Measurements from ENCODE around the gene SLC6A8. TPM values are rescaled to one million over a fixed set of nuclear protein-coding genes. Genes with fewer than 3 reads are reported as not detected.
"Not testable (repeated sequence)": the region's sequence is repeated elsewhere in the genome, so short reads cannot be mapped to it uniquely, and the experiment has no call there.

Gene SLC6A8
- total RNA-seq, 2 experiments from 2014 or later = not detected

GRCh38 chrX:153702336-153703035, 14.8 kb downstream of the SLC6A8 start:
- H2AFZ ChIP-seq (ENCODE audit: low read length) = no peak overlapping the region
- peaks cover 7% of the 10 kb centered on the region; the same call in 1 of the 2 replicates for H3K36me3 ChIP-seq (ENCODE audit: insufficient read depth, low read length)
- H3K4me3 ChIP-seq (ENCODE audit: low read depth, low read length, poor library complexity, severe bottlenecking) = no peak overlapping the region
- no peak overlapping the region for H3K4me2 ChIP-seq (ENCODE audit: low read length)
- ChIA-PET CTCF (ENCODE audit: unreplicated experiment) (no interaction called here), POLR2A (no interaction called here)
- H3K9me3 ChIP-seq (ENCODE audit: low read length) = no peaks in the 10 kb centered on the region
- TF ChIP-seq EZH2phosphoT487 (IDR thresholded peaks at IDR 0.05; ENCODE audit: borderline replicate concordance, low read depth, low read length) = no peak
- TF ChIP-seq, protein P1, sequence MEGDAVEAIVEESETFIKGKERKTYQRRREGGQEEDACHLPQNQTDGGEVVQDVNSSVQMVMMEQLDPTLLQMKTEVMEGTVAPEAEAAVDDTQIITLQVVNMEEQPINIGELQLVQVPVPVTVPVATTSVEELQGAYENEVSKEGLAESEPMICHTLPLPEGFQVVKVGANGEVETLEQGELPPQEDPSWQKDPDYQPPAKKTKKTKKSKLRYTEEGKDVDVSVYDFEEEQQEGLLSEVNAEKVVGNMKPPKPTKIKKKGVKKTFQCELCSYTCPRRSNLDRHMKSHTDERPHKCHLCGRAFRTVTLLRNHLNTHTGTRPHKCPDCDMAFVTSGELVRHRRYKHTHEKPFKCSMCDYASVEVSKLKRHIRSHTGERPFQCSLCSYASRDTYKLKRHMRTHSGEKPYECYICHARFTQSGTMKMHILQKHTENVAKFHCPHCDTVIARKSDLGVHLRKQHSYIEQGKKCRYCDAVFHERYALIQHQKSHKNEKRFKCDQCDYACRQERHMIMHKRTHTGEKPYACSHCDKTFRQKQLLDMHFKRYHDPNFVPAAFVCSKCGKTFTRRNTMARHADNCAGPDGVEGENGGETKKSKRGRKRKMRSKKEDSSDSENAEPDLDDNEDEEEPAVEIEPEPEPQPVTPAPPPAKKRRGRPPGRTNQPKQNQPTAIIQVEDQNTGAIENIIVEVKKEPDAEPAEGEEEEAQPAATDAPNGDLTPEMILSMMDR (conservative IDR thresholded peaks at IDR 0.05; ENCODE audit: low read length) = no peak
- intact Hi-C loops (cut with micrococcal nuclease; ENCODE audit: unreplicated experiment) = no loop called here
- no peaks in the 10 kb centered on the region for H4K20me1 ChIP-seq (ENCODE audit: insufficient read depth, low read length)
- BruUV-seq (replicated peaks) = no TSS peak
- no peaks in the 10 kb centered on the region for H3K79me2 ChIP-seq (ENCODE audit: insufficient read depth, low read depth, low read length)
- no peaks in the 10 kb centered on the region for H3K9me2 ChIP-seq (ENCODE audit: insufficient read depth, low read length)
- DNase-seq (ENCODE audit: low spot score) = no peak
- no peak overlapping the region for H3K27ac ChIP-seq (ENCODE audit: low read depth, low read length, poor library complexity, severe bottlenecking)
- H3K4me1 ChIP-seq (ENCODE audit: insufficient read depth, low read length, poor library complexity, severe bottlenecking) = no peaks in the 10 kb centered on the region

DNA sequence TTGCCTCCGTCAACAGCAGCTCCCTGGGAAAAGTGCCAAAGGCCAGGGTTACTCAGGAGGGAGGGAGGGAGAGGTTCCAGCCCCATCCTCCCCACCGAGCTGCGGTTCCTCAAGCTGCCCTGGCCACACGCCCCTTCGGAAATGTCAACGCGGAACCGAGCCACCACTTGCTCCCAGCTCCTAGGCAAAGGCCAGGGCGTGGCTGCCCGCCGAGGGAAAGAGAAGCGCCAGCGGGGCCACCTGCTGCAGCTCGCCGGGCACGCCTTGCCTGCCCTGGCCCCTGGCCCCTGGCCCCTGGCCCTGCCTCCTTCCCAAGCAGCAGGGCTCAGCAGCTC, 15.3 kb downstream of the SLC6A8 start:
- Histone ChIP-seq H3K9me2 (ENCODE audit: insufficient read depth, low read length) (no peaks in the 10 kb centered on the region), H4K20me1 (ENCODE audit: insufficient read depth, low read length) (no peaks in the 10 kb centered on the region), H3K79me2 (ENCODE audit: insufficient read depth, low read depth, low read length) (no peaks in the 10 kb centered on the region), H3K4me1 (ENCODE audit: insufficient read depth, low read length, poor library complexity, severe bottlenecking) (no peaks in the 10 kb centered on the region), H3K36me3 (ENCODE audit: insufficient read depth, low read length) (peaks cover 7% of the 10 kb centered on the region; the same call in 1 of the 2 replicates), H3K9me3 (ENCODE audit: low read length) (no peaks in the 10 kb centered on the region), H2AFZ (ENCODE audit: low read length) (no peak overlapping the region), H3K27ac (ENCODE audit: low read depth, low read length, poor library complexity, severe bottlenecking) (no peak overlapping the region), H3K4me3 (ENCODE audit: low read depth, low read length, poor library complexity, severe bottlenecking) (no peak overlapping the region), H3K4me2 (ENCODE audit: low read length) (no peak overlapping the region)
- DNase-seq (ENCODE audit: low spot score) = no peak
- intact Hi-C loops (cut with micrococcal nuclease; ENCODE audit: unreplicated experiment) = no loop called here
- CTCF ChIA-PET (ENCODE audit: unreplicated experiment) = no interaction called here
- POLR2A ChIA-PET = no interaction called here
- BruUV-seq (replicated peaks) = no TSS peak
- TF ChIP-seq, protein P1 (conservative IDR thresholded peaks at IDR 0.05; ENCODE audit: low read length) = no peak
- no peak for TF ChIP-seq EZH2phosphoT487 (IDR thresholded peaks at IDR 0.05; ENCODE audit: borderline replicate concordance, low read depth, low read length)

DNA sequence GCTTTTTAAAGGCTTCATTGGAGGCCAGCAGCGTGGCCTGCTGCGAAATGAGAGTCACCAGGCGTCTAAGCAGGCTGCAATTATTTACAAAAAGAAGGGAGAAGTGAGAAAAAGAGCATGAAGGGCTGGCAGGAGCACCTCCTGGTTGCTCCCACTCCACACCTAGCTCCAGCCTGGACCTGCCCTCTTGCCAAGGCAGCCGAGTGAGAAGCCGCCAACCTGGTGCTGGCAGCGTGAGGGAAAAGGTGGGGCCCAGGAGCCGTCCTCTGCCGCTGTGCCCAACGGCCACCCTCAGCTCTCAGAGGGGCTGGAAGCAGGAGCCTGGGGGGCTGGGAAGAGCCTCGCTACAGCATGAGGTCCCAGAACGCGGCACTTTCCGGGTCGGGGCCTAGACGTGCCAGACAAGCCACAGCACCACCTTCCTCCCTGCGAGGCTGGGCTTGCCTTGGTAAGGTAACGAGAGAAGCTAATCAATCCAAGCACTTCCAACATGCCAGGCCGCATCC, 16.3 kb downstream of the SLC6A8 start:
- H3K9me2 ChIP-seq (ENCODE audit: insufficient read depth, low read length) = no peaks in the 10 kb centered on the region
- no peak for TF ChIP-seq EZH2phosphoT487 (IDR thresholded peaks at IDR 0.05; ENCODE audit: borderline replicate concordance, low read depth, low read length)
- TF ChIP-seq, protein P1 (conservative IDR thresholded peaks at IDR 0.05; ENCODE audit: low read length) = no peak
- no peak overlapping the region for H3K4me3 ChIP-seq (ENCODE audit: low read depth, low read length, poor library complexity, severe bottlenecking)
- H3K9me3 ChIP-seq (ENCODE audit: low read length) = no peaks in the 10 kb centered on the region
- H3K4me1 ChIP-seq (ENCODE audit: insufficient read depth, low read length, poor library complexity, severe bottlenecking) = no peaks in the 10 kb centered on the region
- H3K79me2 ChIP-seq (ENCODE audit: insufficient read depth, low read depth, low read length) = no peaks in the 10 kb centered on the region
- H3K4me2 ChIP-seq (ENCODE audit: low read length) = no peak overlapping the region
- POLR2A ChIA-PET = no interaction called here
- no peak overlapping the region for H2AFZ ChIP-seq (ENCODE audit: low read length)
- BruUV-seq (replicated peaks) = no TSS peak
- no peak overlapping the region for H3K27ac ChIP-seq (ENCODE audit: low read depth, low read length, poor library complexity, severe bottlenecking)
- peaks cover 7% of the 10 kb centered on the region; the same call in 1 of the 2 replicates for H3K36me3 ChIP-seq (ENCODE audit: insufficient read depth, low read length)
- no peaks in the 10 kb centered on the region for H4K20me1 ChIP-seq (ENCODE audit: insufficient read depth, low read length)
- DNase-seq (ENCODE audit: low spot score) = no peak
- CTCF ChIA-PET (ENCODE audit: unreplicated experiment) = no interaction called here
- intact Hi-C loops (cut with micrococcal nuclease; ENCODE audit: unreplicated experiment) = no loop called here

- BruUV-seq (replicated peaks); POLR2A ChIA-PET; DNase-seq (ENCODE audit: low spot score); H3K9me3 ChIP-seq (ENCODE audit: low read length); H4K20me1 ChIP-seq (ENCODE audit: insufficient read depth, low read length); H3K79me2 ChIP-seq (ENCODE audit: insufficient read depth, low read depth, low read length); H2AFZ ChIP-seq (ENCODE audit: low read length); CTCF ChIA-PET (ENCODE audit: unreplicated experiment); H3K27ac ChIP-seq (ENCODE audit: low read depth, low read length, poor library complexity, severe bottlenecking); H3K4me3 ChIP-seq (ENCODE audit: low read depth, low read length, poor library complexity, severe bottlenecking); H3K4me1 ChIP-seq (ENCODE audit: insufficient read depth, low read length, poor library complexity, severe bottlenecking); H3K36me3 ChIP-seq (ENCODE audit: insufficient read depth, low read length); intact Hi-C loops (cut with micrococcal nuclease; ENCODE audit: unreplicated experiment); H3K9me2 ChIP-seq (ENCODE audit: insufficient read depth, low read length); H3K4me2 ChIP-seq (ENCODE audit: low read length): not testable (repeated sequence)
Measured at GRCh38 chrX:153704631-153705402, 17.1 kb downstream of the SLC6A8 start.
